ENCODE results near the gene RNF223. TPM values are rescaled to one million over a fixed set of nuclear protein-coding genes. Genes with fewer than 3 reads are reported as not detected.

Gene RNF223
- total and polyA plus RNA-seq, 2 donors (not counting 3 experiments of a cell fraction or from before 2014, with no cell fraction given) = not detected

DNA sequence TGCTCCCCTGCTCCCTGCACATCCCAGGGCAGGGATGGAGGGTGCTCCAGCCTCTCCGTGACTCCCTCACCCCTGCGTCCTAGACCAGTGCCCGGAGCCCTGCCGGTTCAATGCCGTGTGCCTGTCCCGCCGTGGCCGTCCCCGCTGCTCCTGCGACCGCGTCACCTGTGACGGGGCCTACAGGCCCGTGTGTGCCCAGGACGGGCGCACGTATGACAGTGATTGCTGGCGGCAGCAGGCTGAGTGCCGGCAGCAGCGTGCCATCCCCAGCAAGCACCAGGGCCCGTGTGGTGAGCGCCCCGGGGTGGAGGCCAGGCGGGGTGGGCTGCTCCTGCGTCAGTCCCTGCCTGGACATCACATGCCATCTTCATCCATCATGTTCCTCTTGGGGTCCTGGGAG, 32.2 kb downstream of the RNF223 start:
- Histone ChIP-seq H3K4me2 (ENCODE audit: insufficient read depth, low read length) (no peak overlapping the region), H3K27me3 (ENCODE audit: control insufficient read depth in 2 of 2, insufficient read depth in 2 of 2, low read length in 2 of 2) (no peaks in the 10 kb centered on the region), H3K4me3 (replicated peaks in 1 of 3; ENCODE audit: insufficient read depth in 1 of 3, low read depth in 1 of 3, low read length in 3 of 3) (no peak overlapping the region), H3K9me3 (replicated peaks; ENCODE audit: control insufficient read depth, insufficient read depth, low read length) (no peaks in the 10 kb centered on the region), H3K79me2 (ENCODE audit: control insufficient read depth, insufficient read depth, low read length) (no peaks in the 10 kb centered on the region), H4K20me1 (replicated peaks; ENCODE audit: control insufficient read depth, extremely low read depth, insufficient read depth, low read length) (no peaks in the 10 kb centered on the region), H3K9ac (replicated peaks; ENCODE audit: extremely low read depth, insufficient read depth, low read length) (no peak overlapping the region), H3K36me3 (ENCODE audit: control insufficient read depth in 2 of 2, extremely low read depth in 1 of 2, insufficient read depth in 2 of 2, low read length in 2 of 2) (peaks cover 0 to 14% of the 10 kb centered on the region in 2 experiments), H3K27ac (ENCODE audit: insufficient read depth, low read depth, low read length) (no peak overlapping the region), H3K4me1 (ENCODE audit: control insufficient read depth, extremely low read depth, insufficient read depth, low read length) (peaks cover 7% of the 10 kb centered on the region), H2AFZ (ENCODE audit: low read depth, low read length) (no peak overlapping the region), H3K9me1 (replicated peaks; ENCODE audit: control insufficient read depth, extremely low read depth, insufficient read depth, low read length) (no peaks in the 10 kb centered on the region)
- intact Hi-C loops (cut with micrococcal nuclease) = loop anchor here (2.0 kb wide), 2 partner anchors 21 to 75 kb away; partner anchors contain the start of genes AGRN and C1orf159
- ChIA-PET POLR2A (no interaction called here), CTCF (interaction anchor here (1.7 kb wide), 1 partner anchor 10 kb away, joined by 6 read pairs; no protein-coding TSS in a partner anchor)
- DNase-seq (ENCODE audit: low read depth, low spot score) (no peak), FAIRE-seq (no peak)
- no TSS peak for BruUV-seq (replicated peaks)
- dilution Hi-C loops (cut with MboI; ENCODE audit: extremely low pct_ligation_motif_present, low sequenced_read_pairs) = no loop called here
- no peak for TF ChIP-seq FOS (IDR thresholded peaks at IDR 0.05; ENCODE audit: borderline replicate concordance, insufficient read depth, low read length)
- no peak for TF ChIP-seq JUN (IDR thresholded peaks at IDR 0.05; ENCODE audit: borderline replicate concordance, insufficient read depth, insufficient read length, low read depth)
- no peak for TF ChIP-seq CTCF (IDR thresholded peaks at IDR 0.05; ENCODE audit: extremely low read depth in 1 of 2, insufficient read depth in 1 of 2, low read depth in 1 of 2, low read length in 2 of 2)
- no peak for TF ChIP-seq MAX (IDR thresholded peaks at IDR 0.05; ENCODE audit: insufficient read depth, insufficient read length)
- no peak for TF ChIP-seq POLR2A (IDR thresholded peaks at IDR 0.05; ENCODE audit: low read depth, low read length)
- no peak for TF ChIP-seq GATA2 (IDR thresholded peaks at IDR 0.05; ENCODE audit: insufficient read depth, insufficient read length, low read depth, low read length)
- no peak for TF ChIP-seq POLR2AphosphoS5 (IDR thresholded peaks at IDR 0.05; ENCODE audit: insufficient read depth, low read depth, low read length)
- no peak for TF ChIP-seq EZH2 (IDR thresholded peaks at IDR 0.05; ENCODE audit: borderline replicate concordance, low read depth, low read length, severe bottlenecking)
- no peak for TF ChIP-seq MYC (IDR thresholded peaks at IDR 0.05; ENCODE audit: low read depth, low read length)
